Neuronal stem cell (in vitro differentiated cells): Measurements from ENCODE around the gene KLHL12.

Experiments
- DNase-seq: peaks from one replicate; pipeline ENCODE4 v3.0.0-alpha.2; 2013; ENCODE audit warnings: low spot score
- H2AFZ ChIP-seq: one replicate; pipeline ENCODE4 v1.6.1; 2013; ENCODE audit warnings: mild to moderate bottlenecking, low read length, inconsistent platforms
- H2AK5ac ChIP-seq: 2 replicates; pipeline ENCODE4 v1.6.1; 2013; ENCODE audit warnings: low read depth, mild to moderate bottlenecking, inconsistent platforms, low read length, moderate library complexity, mixed read lengths
- H2BK120ac ChIP-seq: 2 replicates; pipeline ENCODE4 v1.6.1; 2013; ENCODE audit warnings: low read depth, mild to moderate bottlenecking, inconsistent platforms, low read length, moderate library complexity, mixed read lengths
- H2BK12ac ChIP-seq: one replicate; pipeline ENCODE4 v1.6.1; 2013; ENCODE audit warnings: low read length, inconsistent platforms
- H2BK15ac ChIP-seq: 2 replicates; pipeline ENCODE4 v1.6.1; 2013; ENCODE audit warnings: mild to moderate bottlenecking, low read length, inconsistent platforms, mixed read lengths
- H2BK5ac ChIP-seq: one replicate; pipeline ENCODE4 v1.6.1; 2013; ENCODE audit warnings: inconsistent platforms, mild to moderate bottlenecking, low read length, moderate library complexity
- H3K14ac ChIP-seq: one replicate; pipeline ENCODE4 v1.6.1; 2013; ENCODE audit warnings: low read length, inconsistent platforms
- H3K18ac ChIP-seq: 2 replicates; pipeline ENCODE4 v1.6.1; 2013; ENCODE audit warnings: low read length, inconsistent platforms
- H3K23ac ChIP-seq: 2 replicates; pipeline ENCODE4 v1.6.1; 2013; ENCODE audit warnings: low read depth, mild to moderate bottlenecking, mixed read lengths, low read length, inconsistent platforms; ENCODE audit not compliant: poor library complexity
- H3K27ac ChIP-seq: replicated peaks from 3 replicates; pipeline ENCODE4 v1.5.1; 2013; ENCODE audit warnings: low read length, inconsistent platforms
- H3K27me3 ChIP-seq, 3 experiments: 2 replicates each; pipeline ENCODE4 v1.6.1; 2013; ENCODE audit warnings: low read length in 3 of 3, mild to moderate bottlenecking in 2 of 3, inconsistent platforms in 1 of 3, low read depth in 1 of 3, mixed read lengths in 1 of 3, moderate library complexity in 1 of 3; ENCODE audit not compliant: control insufficient read depth in 3 of 3, insufficient read depth in 3 of 3
- H3K36me3 ChIP-seq, 2 donors: replicated peaks in 1 of 2; 2 replicates each; pipeline ENCODE4 v1.6.1; 2013; ENCODE audit warnings: low read length in 2 of 2; ENCODE audit not compliant: control insufficient read depth in 2 of 2, insufficient read depth in 2 of 2
- H3K4ac ChIP-seq: 2 replicates; pipeline ENCODE4 v1.6.1; 2013; ENCODE audit warnings: inconsistent platforms, mild to moderate bottlenecking, low read length, moderate library complexity
- H3K4me1 ChIP-seq, 2 donors: 1 replicate in 1 of 2; 2 replicates in 1 of 2; pipeline ENCODE4 v1.6.1; 2013; ENCODE audit warnings: low read length in 2 of 2, low read depth in 1 of 2; ENCODE audit not compliant: control insufficient read depth in 2 of 2, insufficient read depth in 1 of 2
- H3K4me2 ChIP-seq: one replicate; pipeline ENCODE4 v1.6.1; 2013; ENCODE audit warnings: mild to moderate bottlenecking, low read length, inconsistent platforms; ENCODE audit not compliant: insufficient read depth, poor library complexity, severe bottlenecking
- H3K4me3 ChIP-seq, 2 donors: 2 replicates each; pipeline ENCODE4 v1.5.1; 2013; ENCODE audit warnings: low read length in 2 of 2, mild to moderate bottlenecking in 2 of 2, inconsistent platforms in 1 of 2, moderate library complexity in 1 of 2
- H3K79me1 ChIP-seq: one replicate; pipeline ENCODE4 v1.6.1; 2013; ENCODE audit warnings: low read depth, mild to moderate bottlenecking, inconsistent platforms, low read length, moderate library complexity
- H3K9ac ChIP-seq: one replicate; pipeline ENCODE4 v1.6.1; 2013; ENCODE audit warnings: mild to moderate bottlenecking, low read depth, low read length, inconsistent platforms; ENCODE audit not compliant: poor library complexity
- H3K9me3 ChIP-seq, 2 donors: replicated peaks in 1 of 2; 2 replicates each; pipeline versions ENCODE3 to v1.6.1; 2013; ENCODE audit warnings: low read length in 2 of 2, mild to moderate bottlenecking in 2 of 2, inconsistent platforms in 1 of 2, low read depth in 1 of 2, mixed read lengths in 1 of 2, moderate library complexity in 1 of 2; ENCODE audit not compliant: control insufficient read depth in 2 of 2, insufficient read depth in 1 of 2
- H4K8ac ChIP-seq: one replicate; pipeline ENCODE4 v1.6.1; 2013; ENCODE audit warnings: low read depth, mild to moderate bottlenecking, inconsistent platforms, low read length, moderate library complexity
- H4K91ac ChIP-seq: one replicate; pipeline ENCODE4 v1.6.1; 2013; ENCODE audit warnings: low read length, low read depth, mild to moderate bottlenecking, inconsistent platforms; ENCODE audit not compliant: poor library complexity
- WGBS, 2 donors: extraction: QIAGEN DNeasy Blood & Tissue Kit; methylation state at CpG; one replicate each; pipeline ENCODE4 v1.1.7; 2013; ENCODE audit warnings: missing lambda C conversion rate in 2 of 2, mixed read lengths in 1 of 2; ENCODE audit not compliant: insufficient read length in 2 of 2, insufficient replicate concordance in 1 of 2; ENCODE audit errors: extremely low coverage in 2 of 2; 5-methylcytosine and 5-hydroxymethylcytosine counted together

KLHL12 gene

DNA sequence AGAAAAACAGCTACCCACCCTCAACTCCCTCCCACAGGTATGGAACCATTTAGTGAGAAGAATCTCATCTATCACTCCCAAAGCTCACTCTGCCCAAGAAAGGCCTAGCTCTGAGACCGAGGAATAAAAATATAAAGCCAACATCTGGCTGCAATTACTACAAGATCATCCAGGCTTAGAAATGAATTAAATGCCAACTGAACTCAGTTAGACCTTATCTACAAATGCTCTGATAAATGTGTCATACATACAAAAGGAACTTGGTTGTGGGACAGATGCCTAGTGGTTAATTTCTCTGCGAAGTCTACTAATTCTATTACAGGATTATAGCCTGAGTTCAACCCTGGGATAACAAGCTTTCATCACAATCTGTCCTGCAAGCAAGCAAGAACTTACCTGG lies 24.4 kb upstream of the KLHL12 start:
- no peak overlapping the region for H3K4me3 ChIP-seq
- H3K23ac ChIP-seq, result no peak overlapping the region
- H2AFZ ChIP-seq, result no peak overlapping the region
- no peaks in the 10 kb centered on the region for H3K9me3 ChIP-seq
- H3K79me1 ChIP-seq, result no peaks in the 10 kb centered on the region
- H3K18ac ChIP-seq, result no peak overlapping the region
- H3K9ac ChIP-seq, result no peak overlapping the region
- H3K4me1 ChIP-seq, result no peaks in the 10 kb centered on the region
- H2BK15ac ChIP-seq, result no peak overlapping the region
- no peak overlapping the region for H3K27ac ChIP-seq
- WGBS, 2 donors, result no CpG with 5 or more reads among the region's 2 CpGs
- H3K36me3 ChIP-seq, result peaks cover 9 to 47% of the 10 kb centered on the region in 2 donors
- H2BK120ac ChIP-seq, result no peak overlapping the region
- H3K14ac ChIP-seq, result no peak overlapping the region
- no peak overlapping the region for H2BK5ac ChIP-seq
- no peak overlapping the region for H3K4ac ChIP-seq
- no peak overlapping the region for H4K91ac ChIP-seq
- H3K27me3 ChIP-seq, result no peaks in the 10 kb centered on the region
- no peak overlapping the region for H4K8ac ChIP-seq
- no peak overlapping the region for H2BK12ac ChIP-seq
- no peak for DNase-seq
- no peak overlapping the region for H3K4me2 ChIP-seq
- H2AK5ac ChIP-seq, result no peak overlapping the region

DNA sequence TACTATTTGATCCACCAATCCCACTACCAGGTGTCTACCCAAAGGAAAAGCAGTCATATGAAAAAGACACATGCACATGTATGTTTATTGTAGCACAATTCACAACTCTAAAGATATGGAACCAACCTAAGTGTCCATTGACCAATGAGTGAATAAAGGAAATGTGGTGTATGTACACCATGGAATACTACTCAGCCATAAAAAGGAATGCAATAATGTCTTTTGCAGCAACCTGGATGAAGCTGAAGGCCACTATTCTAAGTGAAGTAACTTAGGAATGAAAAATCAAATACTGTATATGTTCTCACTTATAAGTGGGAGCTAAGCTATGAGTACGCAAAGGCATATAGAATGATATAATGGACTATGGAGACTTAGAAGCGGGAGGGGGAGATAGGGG lies 18.4 kb upstream of the KLHL12 start:
- H3K36me3 ChIP-seq, result peaks cover 31 to 85% of the 10 kb centered on the region in 2 donors

DNA sequence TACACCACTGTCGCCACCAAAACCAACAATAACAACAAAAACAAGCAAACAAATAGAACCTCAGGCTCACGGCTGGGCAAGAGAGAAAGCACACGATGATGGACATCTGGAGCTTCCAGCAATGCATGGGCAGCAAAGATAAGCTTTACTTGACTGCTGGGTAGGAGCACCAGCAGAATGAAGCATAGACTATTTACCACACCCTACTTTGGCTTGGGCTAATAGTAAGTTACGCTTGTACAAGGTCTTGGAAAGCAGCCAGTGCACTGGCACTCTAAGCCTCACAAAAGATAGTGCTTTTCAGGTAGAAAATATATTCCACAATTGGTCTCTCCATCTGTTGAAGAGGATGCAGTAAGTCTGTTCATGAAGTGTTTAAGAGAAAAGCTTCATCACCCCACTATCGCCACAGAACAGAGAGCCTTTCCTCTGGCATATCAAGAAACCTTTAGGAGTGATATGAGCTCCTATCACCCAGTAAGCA lies 17.4 kb upstream of the KLHL12 start:
- Histone ChIP-seq H3K4ac (no peak overlapping the region), H3K9ac (no peak overlapping the region), H4K8ac (no peak overlapping the region), H2AFZ (no peak overlapping the region), H3K9me3 (no peaks in the 10 kb centered on the region), H3K4me2 (no peak overlapping the region), H3K18ac (no peak overlapping the region), H2AK5ac (no peak overlapping the region), H2BK5ac (no peak overlapping the region), H3K27me3 (no peaks in the 10 kb centered on the region), H3K14ac (no peak overlapping the region), H3K79me1 (no peaks in the 10 kb centered on the region), H3K4me3 (no peak overlapping the region), H2BK12ac (no peak overlapping the region), H3K23ac (no peak overlapping the region), H2BK15ac (no peak overlapping the region), H3K36me3 (peaks cover 29 to 87% of the 10 kb centered on the region in 2 donors), H2BK120ac (no peak overlapping the region), H3K27ac (no peak overlapping the region), H3K4me1 (no peaks in the 10 kb centered on the region), H4K91ac (no peak overlapping the region)
- no CpG with 5 or more reads among the region's 5 CpGs for WGBS, 2 donors
- no peak for DNase-seq

More for the DNA sequence above, 18.4 kb upstream of the KLHL12 start:
- H3K4me3 ChIP-seq, result no peak overlapping the region
- H3K14ac ChIP-seq, result no peak overlapping the region
- H3K27ac ChIP-seq, result no peak overlapping the region
- H2BK120ac ChIP-seq, result no peak overlapping the region
- H4K91ac ChIP-seq, result no peak overlapping the region
- H3K4me2 ChIP-seq, result no peak overlapping the region
- no peak overlapping the region for H2AFZ ChIP-seq
- no peak overlapping the region for H2BK5ac ChIP-seq
- no peak overlapping the region for H3K4ac ChIP-seq
- H3K23ac ChIP-seq, result no peak overlapping the region
- no peaks in the 10 kb centered on the region for H3K27me3 ChIP-seq
- H3K4me1 ChIP-seq, result no peaks in the 10 kb centered on the region
- H2BK12ac ChIP-seq, result no peak overlapping the region
- no CpG with 5 or more reads among the region's 2 CpGs for WGBS, 2 donors
- no peak overlapping the region for H4K8ac ChIP-seq
- H3K9ac ChIP-seq, result no peak overlapping the region
- H3K79me1 ChIP-seq, result no peaks in the 10 kb centered on the region
- H2AK5ac ChIP-seq, result no peak overlapping the region
- no peak overlapping the region for H3K18ac ChIP-seq
- H3K9me3 ChIP-seq, result no peaks in the 10 kb centered on the region
- H2BK15ac ChIP-seq, result no peak overlapping the region
- no peak for DNase-seq

DNA sequence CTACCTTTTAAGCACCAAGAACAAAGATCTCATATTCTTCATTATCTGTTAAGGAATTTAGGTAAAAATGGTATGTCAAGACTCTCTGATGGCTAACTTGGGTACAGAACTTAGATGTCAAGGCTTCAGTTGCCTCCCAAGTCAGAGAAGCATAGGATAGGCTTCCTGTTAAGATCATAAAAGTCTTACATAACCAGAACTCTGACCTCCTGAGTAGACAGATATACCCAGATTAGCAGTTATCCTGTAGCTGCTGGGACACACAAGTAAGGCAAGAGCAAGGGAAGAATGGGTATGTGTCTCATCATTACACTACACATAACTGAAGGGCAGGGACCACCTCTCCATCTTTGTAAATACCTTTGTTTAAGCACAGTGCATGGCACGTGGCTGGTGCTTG lies 15.4 kb upstream of the KLHL12 start:
- Histone ChIP-seq H2BK12ac (no peak overlapping the region), H2AK5ac (no peak overlapping the region), H2BK120ac (no peak overlapping the region), H3K79me1 (no peaks in the 10 kb centered on the region), H3K4me3 (no peak overlapping the region), H2AFZ (no peak overlapping the region), H3K4ac (no peak overlapping the region), H3K27ac (no peak overlapping the region), H2BK15ac (no peak overlapping the region), H3K14ac (no peak overlapping the region), H3K4me1 (no peaks in the 10 kb centered on the region), H3K27me3 (no peaks in the 10 kb centered on the region), H3K9ac (no peak overlapping the region), H3K9me3 (no peaks in the 10 kb centered on the region), H3K36me3 (peaks cover 27 to 74% of the 10 kb centered on the region in 2 donors), H2BK5ac (no peak overlapping the region), H3K4me2 (no peak overlapping the region), H3K18ac (no peak overlapping the region), H4K8ac (no peak overlapping the region), H3K23ac (no peak overlapping the region), H4K91ac (no peak overlapping the region)
- no peak for DNase-seq
- no CpG with 5 or more reads among the region's 1 CpG for WGBS, 2 donors
